Fibroblast of lung (primary cell): Measurements from ENCODE around the gene PCBP3.

ENCODE experiments used
- EZH2 ChIP-seq: IDR thresholded peaks from 2 replicates; pipeline ENCODE4 v1.5.1; 2012; ENCODE audit warnings: low read length, control low read depth, mild to moderate bottlenecking; ENCODE audit errors: missing control alignments
- TF ChIP-seq, protein P1 (sequence below), 2 donors: IDR thresholded peaks in 1 of 2; conservative IDR thresholded peaks in 1 of 2; 1 replicate in 1 of 2; 2 replicates in 1 of 2; pipeline ENCODE4 v1.5.1; 2011 to 2012; ENCODE audit warnings: low read length in 2 of 2, control low read depth in 1 of 2, inconsistent platforms in 1 of 2, low read depth in 1 of 2, mild to moderate bottlenecking in 1 of 2

DNA sequence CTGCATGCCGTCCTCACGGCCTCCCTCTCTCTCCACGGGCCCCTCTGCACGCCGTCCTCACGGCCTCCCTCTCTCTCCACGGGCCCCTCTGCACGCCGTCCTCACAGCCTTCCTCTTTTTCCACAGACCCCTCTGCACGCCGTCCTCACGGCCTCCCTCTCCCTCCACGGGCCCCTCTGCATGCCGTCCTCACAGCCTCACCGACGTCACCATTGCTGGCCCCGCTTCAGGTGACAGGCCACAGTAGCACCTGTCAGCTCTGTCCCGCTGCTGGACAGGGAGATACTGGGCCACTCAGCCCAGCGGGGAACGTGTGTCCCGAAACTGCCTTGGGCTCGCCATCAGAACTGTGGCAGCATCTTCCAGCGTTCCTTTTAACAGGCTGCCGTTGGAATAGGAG lies 255.3 kb downstream of the PCBP3 start:
- TF ChIP-seq EZH2, result no peak
- TF ChIP-seq, protein P1, sequence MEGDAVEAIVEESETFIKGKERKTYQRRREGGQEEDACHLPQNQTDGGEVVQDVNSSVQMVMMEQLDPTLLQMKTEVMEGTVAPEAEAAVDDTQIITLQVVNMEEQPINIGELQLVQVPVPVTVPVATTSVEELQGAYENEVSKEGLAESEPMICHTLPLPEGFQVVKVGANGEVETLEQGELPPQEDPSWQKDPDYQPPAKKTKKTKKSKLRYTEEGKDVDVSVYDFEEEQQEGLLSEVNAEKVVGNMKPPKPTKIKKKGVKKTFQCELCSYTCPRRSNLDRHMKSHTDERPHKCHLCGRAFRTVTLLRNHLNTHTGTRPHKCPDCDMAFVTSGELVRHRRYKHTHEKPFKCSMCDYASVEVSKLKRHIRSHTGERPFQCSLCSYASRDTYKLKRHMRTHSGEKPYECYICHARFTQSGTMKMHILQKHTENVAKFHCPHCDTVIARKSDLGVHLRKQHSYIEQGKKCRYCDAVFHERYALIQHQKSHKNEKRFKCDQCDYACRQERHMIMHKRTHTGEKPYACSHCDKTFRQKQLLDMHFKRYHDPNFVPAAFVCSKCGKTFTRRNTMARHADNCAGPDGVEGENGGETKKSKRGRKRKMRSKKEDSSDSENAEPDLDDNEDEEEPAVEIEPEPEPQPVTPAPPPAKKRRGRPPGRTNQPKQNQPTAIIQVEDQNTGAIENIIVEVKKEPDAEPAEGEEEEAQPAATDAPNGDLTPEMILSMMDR (conservative IDR thresholded peaks at IDR 0.05 in 1 of 2, IDR thresholded peaks at IDR 0.05 in 1 of 2; ENCODE audit: low read depth in 1 of 2, low read length in 2 of 2), result no peak
